Measurements from ENCODE around the gene MRPL12.
A peak's percentile ranks its signal among the peaks of the same experiment; 100 is the strongest.

The MRPL12 gene

GRCh38 chr17:81700353-81701287, 2.5 kb upstream of the MRPL12 start:
- DNase-seq (ENCODE audit: extremely low read depth in 1 of 2, low read depth in 1 of 2): no peak

- no peak for DNase-seq (ENCODE audit: extremely low read depth in 1 of 2, low read depth in 1 of 2)
These were observed 1.7 kb upstream of the MRPL12 start for GRCh38 chr17:81701288-81702071.

DNA sequence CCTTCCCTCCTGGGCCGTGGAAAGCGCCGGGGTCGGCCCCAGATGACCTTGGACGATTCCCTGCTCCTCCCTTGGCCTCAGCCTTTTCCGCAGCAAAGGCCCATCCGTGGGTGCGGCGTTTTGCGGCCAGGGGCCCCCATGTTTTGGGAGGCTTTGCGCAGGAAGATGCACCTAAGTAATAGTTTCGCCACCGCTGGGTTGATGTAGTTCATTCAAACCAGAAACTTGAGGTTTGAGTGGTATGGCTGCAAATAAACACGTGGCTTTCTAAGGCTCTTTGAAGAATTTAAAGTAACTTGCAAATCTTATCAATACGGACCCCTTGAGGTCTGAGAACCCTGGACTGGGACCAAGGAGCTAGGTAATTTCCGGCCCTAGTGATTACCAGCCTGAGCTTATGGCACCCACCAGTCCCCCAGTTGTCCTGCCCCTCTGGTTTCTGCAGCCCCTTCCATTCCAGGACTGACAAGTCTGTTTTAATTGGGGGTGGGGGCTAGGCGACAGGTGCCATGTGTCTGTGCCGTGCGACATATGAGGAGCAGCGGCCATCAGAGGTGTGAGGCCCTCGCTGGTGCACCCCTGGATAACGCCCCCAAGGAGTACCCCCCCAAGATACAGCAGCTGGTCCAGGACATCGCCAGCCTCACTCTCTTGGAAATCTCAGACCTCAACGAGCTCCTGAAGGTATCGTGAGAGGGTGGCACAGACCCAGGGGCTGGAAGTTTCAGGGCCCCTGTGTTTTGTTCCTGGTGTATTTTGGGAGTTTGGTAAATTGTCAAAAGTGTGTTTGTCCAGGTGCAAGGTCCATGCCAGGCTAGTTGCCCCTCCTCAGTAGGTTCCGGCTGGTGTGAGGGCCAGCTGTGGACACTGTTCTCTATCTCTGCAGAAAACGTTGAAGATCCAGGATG, 834 bp downstream of the MRPL12 start:
- no peak for DNase-seq (ENCODE audit: extremely low read depth in 1 of 2, low read depth in 1 of 2)

GRCh38 chr17:81705518-81706231, 2.5 kb downstream of the MRPL12 start:
- no peak for DNase-seq (ENCODE audit: extremely low read depth in 1 of 2, low read depth in 1 of 2)

- DNase-seq (ENCODE audit: extremely low read depth in 1 of 2, low read depth in 1 of 2): no peak
These were observed 3.1 kb downstream of the MRPL12 start for GRCh38 chr17:81706232-81706611.

DNA sequence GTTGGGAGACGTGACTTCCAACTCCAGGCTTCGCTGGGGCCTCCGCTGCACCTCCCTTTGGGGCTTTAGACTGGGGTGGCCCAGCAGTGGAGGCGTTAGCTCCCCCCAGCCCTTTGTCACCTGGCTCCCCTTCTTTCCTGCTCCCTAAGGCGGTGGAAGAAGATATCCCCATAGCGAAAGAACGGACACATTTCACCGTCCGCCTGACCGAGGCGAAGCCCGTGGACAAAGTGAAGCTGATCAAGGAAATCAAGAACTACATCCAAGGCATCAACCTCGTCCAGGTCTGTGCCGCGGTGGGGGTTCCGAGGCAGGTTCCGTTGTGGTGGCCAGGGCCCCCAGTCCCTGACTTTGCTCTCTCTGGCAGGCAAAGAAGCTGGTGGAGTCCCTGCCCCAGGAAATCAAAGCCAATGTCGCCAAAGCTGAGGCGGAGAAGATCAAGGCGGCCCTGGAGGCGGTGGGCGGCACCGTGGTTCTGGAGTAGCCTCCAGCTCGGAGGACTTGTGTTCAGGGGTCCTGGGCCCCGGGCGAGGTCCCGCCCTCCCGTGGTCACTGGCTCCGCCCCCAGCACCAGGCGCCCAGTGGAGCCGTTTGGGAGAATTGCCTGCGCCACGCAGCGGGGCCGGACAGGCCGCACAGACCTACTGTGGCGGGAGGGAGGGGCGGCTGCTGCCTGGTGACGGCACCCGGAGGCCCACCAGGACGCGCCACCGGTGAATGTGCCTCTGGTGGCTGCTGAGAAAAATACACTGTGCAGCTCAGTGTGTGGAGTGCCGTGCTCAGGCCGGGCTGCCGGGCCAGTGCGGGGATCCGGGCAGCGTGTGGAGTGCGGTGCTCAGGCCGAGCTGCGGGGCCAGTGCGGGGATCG, 3.8 kb downstream of the MRPL12 start:
- no peak for DNase-seq (ENCODE audit: extremely low read depth in 1 of 2, low read depth in 1 of 2)

DNA sequence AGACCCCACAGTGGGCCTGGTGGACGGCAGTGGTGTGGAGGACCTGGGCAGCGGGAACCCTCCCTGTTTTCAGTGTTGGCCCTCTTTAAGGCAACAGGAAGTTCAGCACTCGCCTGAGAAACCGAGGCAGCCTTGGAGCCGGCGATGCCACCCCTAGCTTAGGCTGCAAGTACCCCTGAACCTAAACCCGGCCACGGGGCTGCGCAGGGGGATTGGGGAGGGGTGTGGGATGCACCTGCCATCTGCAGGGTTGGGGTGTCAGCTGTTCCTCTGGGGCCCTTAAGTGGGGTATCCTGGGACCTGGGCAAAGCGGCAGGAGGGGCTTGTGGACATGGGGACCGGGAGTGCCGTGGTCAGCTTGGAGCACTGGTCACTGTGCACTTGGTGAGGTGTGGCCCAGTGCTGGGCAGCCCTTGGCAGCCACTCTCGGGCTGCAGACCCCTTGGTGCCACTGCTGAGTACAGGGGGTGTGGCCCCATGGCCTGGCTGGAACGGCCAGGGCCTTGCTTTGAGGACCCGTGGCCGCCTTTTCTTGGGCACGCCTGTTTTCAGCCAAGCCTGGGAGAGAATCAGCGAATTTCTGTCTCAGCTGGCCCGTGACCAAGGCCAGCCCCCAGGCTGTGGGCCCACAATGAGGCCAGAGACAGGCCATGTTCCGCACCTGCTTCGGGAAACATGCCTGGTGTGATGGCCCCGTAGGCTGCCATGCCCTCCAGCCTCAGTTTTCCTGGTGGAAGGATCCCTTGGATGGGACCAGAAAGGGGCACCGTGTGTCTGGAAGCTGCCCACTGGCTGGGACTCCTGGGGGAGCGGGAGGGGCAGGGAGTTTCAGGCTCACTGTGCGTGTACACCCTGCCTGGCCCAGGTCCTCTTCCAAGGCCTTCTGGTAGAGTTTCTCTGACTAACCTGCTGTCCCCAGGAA, 4.8 kb downstream of the MRPL12 start:
- DNase-seq (ENCODE audit: extremely low read depth in 1 of 2, low read depth in 1 of 2): no peak

DNA sequence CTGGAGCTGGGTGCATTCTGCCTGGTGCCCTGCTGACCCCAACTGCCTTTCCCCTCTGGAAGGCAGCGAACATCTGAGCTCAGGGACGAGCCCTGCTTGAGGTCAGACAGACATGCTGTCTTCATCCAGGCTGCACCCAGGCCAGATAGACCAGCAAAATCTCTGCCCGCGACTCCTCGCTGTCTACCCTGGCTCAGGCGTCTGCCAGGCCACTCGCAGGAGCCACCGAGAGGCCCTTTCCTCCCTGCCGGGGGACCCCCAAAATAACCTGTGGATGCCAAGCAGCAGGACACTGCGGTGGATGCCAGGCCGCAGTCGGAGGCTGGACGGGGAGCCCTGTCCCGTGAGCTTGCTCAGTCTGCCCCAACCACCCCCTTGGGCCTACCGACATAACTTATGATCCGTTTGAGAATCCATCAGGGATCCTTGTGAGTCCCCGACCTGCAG, 5.6 kb downstream of the MRPL12 start:
- no peak for DNase-seq (ENCODE audit: extremely low read depth in 1 of 2, low read depth in 1 of 2)

DNA sequence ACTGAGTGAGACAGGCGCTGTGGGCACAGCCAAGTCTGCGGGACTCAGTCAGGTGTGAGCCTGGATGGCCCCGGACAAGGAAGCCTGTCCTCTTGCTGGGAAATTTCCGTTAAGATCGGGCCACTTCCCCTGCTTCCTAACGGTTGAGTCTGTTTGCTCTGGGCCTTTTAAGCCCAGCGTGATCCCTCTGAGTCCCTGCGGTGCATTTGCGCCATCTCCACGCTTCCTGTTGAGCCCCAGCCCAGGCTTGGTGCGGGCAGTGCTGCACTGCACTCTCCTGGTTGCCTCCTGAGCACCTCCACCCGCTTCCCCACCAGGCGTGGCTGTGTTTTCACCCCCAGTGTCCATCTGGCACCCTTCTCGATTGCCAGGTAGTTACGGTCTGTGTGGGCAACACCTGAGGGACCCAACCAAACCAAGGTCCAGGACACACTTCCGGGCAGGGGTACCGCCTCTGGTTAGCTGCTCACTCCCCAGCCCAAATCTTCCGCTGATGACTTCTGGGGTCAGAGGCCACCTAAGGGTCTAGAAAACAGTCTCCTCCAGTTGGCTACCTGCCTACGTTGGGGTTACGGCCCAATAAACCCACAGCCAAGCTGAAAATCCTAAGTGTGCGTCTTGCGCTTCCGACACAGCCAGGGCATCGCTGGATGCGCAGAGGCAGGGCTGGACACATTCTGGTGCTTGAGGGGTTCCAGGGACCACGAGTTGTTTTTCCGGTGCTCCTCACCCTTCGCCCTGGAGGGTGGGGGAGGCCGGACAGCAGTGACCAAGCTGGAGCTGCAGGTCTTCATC, 7.5 kb downstream of the MRPL12 start:
- no peak for DNase-seq (ENCODE audit: extremely low read depth in 1 of 2, low read depth in 1 of 2)

GRCh38 chr17:81711814-81712467, 8.8 kb downstream of the MRPL12 start, which contains the start of gene SLC25A10:
Gene SLC25A10 (plus strand): TSS chr17:81712284. CDS start chr17:81712427, 143 bp downstream.
- DNase-seq (ENCODE audit: extremely low read depth in 1 of 2, low read depth in 1 of 2): peak; percentile 73 to 75

DNA sequence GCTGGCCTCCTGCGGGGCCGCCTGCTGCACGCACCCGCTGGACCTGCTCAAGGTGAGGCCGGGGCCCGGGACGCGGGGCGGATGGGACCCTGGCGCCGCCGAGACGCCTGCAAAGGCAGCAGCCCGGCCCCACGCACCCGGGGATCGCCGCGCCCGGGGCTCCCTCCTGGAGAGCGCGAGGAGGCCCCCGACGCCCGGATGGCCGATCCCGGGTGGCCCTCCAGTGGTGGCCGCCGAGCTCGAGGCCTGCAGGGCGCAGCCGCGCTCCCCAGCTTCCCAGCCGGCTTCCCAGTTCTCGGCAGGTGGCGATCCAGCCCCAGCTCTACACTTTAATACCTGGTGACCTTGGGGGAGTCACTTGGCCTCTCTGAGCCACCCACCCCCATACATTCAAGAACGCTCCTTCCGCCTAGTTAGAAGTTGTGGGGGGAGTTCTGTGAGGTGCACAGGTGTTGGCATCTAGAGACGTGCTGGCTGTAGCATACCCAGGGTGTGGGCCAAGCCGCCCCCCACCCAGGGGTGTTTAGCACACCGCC, 9.4 kb downstream of the MRPL12 start:
- DNase-seq (ENCODE audit: extremely low read depth in 1 of 2, low read depth in 1 of 2): no peak

DNA sequence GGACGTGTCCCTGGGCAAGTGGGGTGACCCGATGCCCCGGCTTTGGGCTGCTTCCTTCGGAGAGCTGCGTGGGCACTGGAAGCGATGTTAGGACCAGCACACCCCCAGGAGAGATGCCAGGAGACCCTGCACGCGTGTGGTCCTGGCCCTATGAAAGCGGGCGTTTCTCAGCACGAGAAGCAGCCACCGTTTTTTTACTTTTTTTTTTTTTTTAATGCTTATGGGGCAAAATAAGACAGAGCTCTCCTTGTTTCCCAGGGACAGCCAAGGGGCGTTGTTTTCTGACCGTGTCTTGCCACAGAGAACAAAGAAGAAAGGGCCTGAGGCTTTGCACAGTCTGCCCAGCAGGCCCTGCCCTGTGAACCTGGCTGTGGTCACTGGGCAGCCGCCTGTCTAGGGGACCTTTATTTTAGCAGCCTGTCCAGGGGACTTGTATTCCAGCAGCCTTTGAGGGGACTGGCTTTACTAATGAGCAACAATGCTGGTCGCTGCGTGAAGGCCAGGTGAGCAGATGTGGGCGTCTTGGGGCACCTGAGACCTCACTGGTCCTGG, 9.9 kb downstream of the MRPL12 start:
- no peak for DNase-seq (ENCODE audit: extremely low read depth in 1 of 2, low read depth in 1 of 2)

DNA sequence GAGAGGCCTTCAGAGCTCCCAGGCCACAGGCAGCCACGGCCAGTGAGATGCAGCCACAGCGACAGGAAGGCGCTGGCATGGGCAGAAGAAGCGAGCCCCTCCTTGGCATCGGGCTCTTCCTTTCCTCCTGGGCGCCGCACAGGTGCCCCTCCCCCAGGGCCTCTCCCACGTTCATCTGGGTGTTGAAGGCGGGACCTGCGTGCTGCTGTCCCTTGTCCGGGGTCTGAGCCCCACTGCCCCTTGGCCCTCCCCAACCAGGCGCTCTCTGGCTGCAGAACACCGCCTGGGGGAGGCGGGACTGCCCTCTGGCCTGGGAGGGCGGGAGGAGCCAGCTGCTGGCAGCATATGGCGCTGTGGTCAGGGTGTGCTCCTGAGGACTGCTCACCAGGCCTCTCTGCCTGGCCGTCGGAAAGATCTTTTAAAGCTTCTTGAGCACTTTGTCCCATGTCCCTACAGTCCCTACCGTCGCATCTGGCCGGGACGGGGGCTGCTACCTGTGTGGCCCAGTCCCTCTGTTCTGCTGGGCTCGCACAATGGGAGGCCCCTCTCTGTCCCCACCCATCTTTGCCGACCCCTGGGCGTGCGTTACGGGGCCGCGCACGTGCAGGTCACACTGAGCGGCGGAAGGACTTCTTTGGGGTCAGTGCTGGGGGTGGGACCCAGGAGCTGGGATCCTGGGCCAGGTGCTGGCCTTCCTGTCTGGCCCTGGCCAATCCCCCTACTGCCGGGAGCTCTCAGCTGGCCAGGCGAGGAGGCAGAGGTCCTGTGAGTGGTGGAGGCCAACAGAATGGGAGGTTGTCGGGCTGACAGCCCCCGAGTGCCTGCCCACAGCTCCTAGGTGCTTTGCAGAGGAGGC, 10.6 kb downstream of the MRPL12 start:
- DNase-seq (ENCODE audit: extremely low read depth in 1 of 2, low read depth in 1 of 2): no peak

DNA sequence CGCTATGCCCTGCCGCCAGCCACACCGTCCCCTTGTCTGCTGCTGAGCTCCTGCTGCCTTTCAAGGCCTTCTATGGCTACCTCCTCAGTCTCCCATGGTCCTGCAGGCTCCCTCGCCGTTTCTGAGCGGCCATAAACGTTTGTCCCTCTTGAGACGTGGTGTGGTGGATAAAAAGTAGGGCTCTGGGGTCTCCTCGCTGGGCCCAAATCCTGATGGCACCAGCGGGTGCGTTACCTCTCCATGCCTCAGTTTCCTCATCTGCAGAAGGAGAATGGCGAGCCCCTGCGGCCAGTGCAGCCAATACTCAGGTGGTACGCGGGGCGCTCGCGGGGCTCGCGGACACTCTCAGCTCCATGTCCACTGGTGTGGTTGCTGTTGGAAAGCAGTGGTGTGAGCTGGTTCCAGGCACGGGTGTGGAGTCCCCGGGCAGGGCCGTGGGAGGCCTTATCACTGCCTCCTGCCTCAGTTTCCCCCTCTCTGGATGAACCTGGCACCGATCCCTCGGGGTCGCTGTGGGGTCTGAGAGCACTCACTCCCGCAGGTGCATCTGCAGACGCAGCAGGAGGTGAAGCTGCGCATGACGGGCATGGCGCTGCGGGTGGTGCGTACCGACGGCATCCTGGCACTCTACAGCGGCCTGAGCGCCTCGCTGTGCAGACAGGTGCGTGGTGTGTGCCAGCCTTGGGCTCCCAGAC, 11.4 kb downstream of the MRPL12 start:
- DNase-seq (ENCODE audit: extremely low read depth in 1 of 2, low read depth in 1 of 2): no peak

All from stimulated activated CD8-positive, alpha-beta memory T cell treated with anti-CD3 and anti-CD28 coated beads, Interleukin-7, amount 100 ng/mL, for 48 hours (primary cell).